DLD1 (cell line): ENCODE measurements around the gene CARF.
"Not testable (repeated sequence)": the region's sequence is repeated elsewhere in the genome, so short reads cannot be mapped to it uniquely, and the experiment has no call there.

Source experiments
- in situ Hi-C: cut with HindIII; loops from 2 replicates; pipeline ENCODE4 v1.10.0; 2017; ENCODE audit warnings: low sequenced_read_pairs

The CARF gene

GRCh38 chr2:202911512-202912341 is at the start of gene CARF, which contains the start of gene WDR12:
TSS of gene CARF (plus strand) at chr2:202912275. CDS start at chr2:202941903, 29,628 bp downstream.
TSS of gene WDR12 (minus strand) at chr2:202911673. CDS start at chr2:202911476, 197 bp downstream.
- in situ Hi-C loops = no loop called here

GRCh38 chr2:202870431-202871299 is 41.4 kb upstream of the CARF start:
- in situ Hi-C loops = no loop called here

GRCh38 chr2:202871300-202872141 is 40.6 kb upstream of the CARF start, which contains the start of gene ICA1L:
TSS of gene ICA1L (minus strand) at chr2:202871766. CDS start at chr2:202829009, 42,757 bp downstream.
- in situ Hi-C loops = no loop called here

- in situ Hi-C loops = no loop called here
These were observed 34.4 kb upstream of the CARF start for GRCh38 chr2:202877699-202878098.

- in situ Hi-C loops = no loop called here
These were observed 30.5 kb upstream of the CARF start for GRCh38 chr2:202881570-202881969.

- in situ Hi-C loops = no loop called here
These were observed 27.9 kb upstream of the CARF start for GRCh38 chr2:202883987-202884675.

GRCh38 chr2:202885190-202885589 is 26.9 kb upstream of the CARF start:
- in situ Hi-C loops = no loop called here

GRCh38 chr2:202905507-202905906 is 6.6 kb upstream of the CARF start:
- in situ Hi-C loops = not testable (repeated sequence)

GRCh38 chr2:202908186-202908585 is 3.9 kb upstream of the CARF start:
- in situ Hi-C loops = no loop called here

GRCh38 chr2:202909394-202910192 is 2.5 kb upstream of the CARF start:
- in situ Hi-C loops = no loop called here

GRCh38 chr2:202910250-202910649 is 1.8 kb upstream of the CARF start:
- in situ Hi-C loops = not testable (repeated sequence)

GRCh38 chr2:202910698-202911097 is 1.4 kb upstream of the CARF start:
- in situ Hi-C loops = no loop called here

- in situ Hi-C loops = no loop called here
These were observed 918 bp upstream of the CARF start for GRCh38 chr2:202911203-202911511.

GRCh38 chr2:202912342-202913201 is 497 bp downstream of the CARF start:
- in situ Hi-C loops = not testable (repeated sequence)

- in situ Hi-C loops = no loop called here
These were observed 6.8 kb downstream of the CARF start for GRCh38 chr2:202918860-202919259.

GRCh38 chr2:202932425-202933138 is 20.5 kb downstream of the CARF start:
- in situ Hi-C loops = no loop called here

- in situ Hi-C loops = no loop called here
These were observed 21.1 kb downstream of the CARF start for GRCh38 chr2:202933139-202933510.

- in situ Hi-C loops = no loop called here
These were observed 21.9 kb downstream of the CARF start for GRCh38 chr2:202933958-202934357.
